ENCODE measurements around the gene LANCL2.

Gene LANCL2

DNA sequence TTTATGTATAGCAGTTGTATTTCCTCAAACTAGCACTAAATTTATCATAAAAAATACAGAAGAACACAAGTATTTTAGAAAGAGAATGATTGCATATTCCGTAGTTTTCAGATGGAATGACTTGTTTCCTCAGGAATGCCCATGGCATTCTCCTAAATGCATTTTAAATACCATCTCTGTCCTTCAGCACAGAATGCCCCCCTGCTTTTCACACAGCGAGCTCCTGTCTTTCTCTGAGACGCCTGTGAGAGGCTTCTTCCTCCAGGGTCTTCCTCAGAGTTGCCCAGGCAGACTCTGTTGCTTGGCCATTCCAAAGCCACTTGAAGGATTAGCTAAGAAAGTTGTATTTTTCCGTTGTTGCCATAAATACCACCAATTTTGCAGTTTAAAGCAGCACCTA is 10.1 kb downstream of the LANCL2 start:
- Histone ChIP-seq H3K4me3 (no peak overlapping the region), H3K27ac (no peak overlapping the region)
- no peak for DNase-seq (ENCODE audit: low spot score)
- TF ChIP-seq, protein P1, sequence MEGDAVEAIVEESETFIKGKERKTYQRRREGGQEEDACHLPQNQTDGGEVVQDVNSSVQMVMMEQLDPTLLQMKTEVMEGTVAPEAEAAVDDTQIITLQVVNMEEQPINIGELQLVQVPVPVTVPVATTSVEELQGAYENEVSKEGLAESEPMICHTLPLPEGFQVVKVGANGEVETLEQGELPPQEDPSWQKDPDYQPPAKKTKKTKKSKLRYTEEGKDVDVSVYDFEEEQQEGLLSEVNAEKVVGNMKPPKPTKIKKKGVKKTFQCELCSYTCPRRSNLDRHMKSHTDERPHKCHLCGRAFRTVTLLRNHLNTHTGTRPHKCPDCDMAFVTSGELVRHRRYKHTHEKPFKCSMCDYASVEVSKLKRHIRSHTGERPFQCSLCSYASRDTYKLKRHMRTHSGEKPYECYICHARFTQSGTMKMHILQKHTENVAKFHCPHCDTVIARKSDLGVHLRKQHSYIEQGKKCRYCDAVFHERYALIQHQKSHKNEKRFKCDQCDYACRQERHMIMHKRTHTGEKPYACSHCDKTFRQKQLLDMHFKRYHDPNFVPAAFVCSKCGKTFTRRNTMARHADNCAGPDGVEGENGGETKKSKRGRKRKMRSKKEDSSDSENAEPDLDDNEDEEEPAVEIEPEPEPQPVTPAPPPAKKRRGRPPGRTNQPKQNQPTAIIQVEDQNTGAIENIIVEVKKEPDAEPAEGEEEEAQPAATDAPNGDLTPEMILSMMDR (IDR thresholded peaks at IDR 0.05), result no peak

DNA sequence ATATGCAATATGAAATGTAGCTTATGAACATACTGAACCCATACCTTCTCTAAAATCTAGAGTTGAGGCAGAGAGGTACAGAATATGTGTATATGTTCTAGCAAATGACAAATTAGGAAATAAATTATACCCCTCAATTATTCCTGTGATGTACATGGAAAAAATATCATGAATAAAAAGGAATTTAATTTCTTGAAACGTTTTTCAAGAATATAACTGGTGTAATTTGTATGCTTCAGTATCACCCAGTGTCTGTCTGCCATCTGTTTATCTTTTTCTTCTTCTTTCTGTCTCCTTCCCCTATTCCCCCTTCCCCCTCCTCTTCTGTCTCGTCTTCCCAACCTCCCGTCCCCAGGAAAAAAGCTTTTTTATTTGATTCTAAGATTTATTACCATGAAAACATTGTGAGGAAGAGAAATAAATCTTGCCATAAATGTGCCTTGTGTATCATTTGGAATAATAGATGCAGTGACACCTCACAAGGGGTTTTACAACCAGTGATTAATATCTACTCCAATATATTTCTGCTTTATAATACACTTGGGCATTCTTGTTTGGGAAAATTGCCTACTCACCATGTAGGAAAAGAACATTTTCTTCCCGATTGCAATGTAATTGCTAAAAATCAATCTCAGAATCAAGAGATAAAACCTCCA is 12.2 kb downstream of the LANCL2 start:
- DNase-seq (ENCODE audit: low spot score), result no peak
- no peak overlapping the region for H3K4me3 ChIP-seq
- no peak overlapping the region for H3K27ac ChIP-seq
- TF ChIP-seq, protein P1 (IDR thresholded peaks at IDR 0.05), result no peak

DNA sequence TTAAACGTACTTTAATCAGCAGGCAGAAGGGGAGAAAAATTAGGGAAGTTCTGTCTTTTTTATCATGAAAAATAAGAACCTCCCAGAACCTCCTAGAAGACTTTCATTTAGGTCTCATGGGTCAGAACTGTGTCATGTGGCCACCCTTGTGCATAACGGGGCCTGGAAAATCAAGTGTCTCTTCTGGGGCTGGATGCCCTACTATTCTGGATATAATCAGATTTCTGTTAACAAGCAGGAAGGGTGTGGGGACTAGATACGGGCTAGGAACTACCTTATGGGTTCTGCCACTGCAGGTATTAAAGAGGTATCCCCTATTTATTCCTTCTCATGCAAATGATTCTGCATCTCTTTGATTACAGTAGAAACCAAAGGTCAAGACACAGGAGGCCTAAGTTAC is 14.1 kb downstream of the LANCL2 start:
- no peak overlapping the region for H3K4me3 ChIP-seq
- H3K27ac ChIP-seq, result no peak overlapping the region
- no peak for DNase-seq (ENCODE audit: low spot score)
- TF ChIP-seq, protein P1 (IDR thresholded peaks at IDR 0.05), result no peak

DNA sequence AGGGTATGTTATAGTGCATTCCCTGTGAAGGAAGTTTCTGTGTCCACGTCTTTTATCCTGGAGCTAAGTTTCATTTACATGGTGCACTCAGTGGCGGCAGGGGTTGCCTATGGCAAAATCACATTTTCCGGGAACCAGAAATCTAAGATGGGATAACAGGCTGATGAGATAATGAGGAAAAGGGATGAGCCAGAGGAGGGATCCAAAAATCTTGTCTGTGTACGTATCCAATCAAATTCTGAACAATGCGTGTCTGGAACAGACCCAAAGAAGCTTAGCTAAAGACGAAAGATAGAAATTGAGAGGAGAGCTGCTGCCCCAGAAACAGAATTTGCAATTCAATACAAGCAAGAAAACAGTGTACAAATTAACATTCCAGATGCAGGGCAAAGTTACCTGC is 16.1 kb downstream of the LANCL2 start:
- DNase-seq (ENCODE audit: low spot score), result no peak
- H3K4me3 ChIP-seq, result no peak overlapping the region
- no peak overlapping the region for H3K27ac ChIP-seq
- TF ChIP-seq, protein P1 (IDR thresholded peaks at IDR 0.05), result no peak

DNA sequence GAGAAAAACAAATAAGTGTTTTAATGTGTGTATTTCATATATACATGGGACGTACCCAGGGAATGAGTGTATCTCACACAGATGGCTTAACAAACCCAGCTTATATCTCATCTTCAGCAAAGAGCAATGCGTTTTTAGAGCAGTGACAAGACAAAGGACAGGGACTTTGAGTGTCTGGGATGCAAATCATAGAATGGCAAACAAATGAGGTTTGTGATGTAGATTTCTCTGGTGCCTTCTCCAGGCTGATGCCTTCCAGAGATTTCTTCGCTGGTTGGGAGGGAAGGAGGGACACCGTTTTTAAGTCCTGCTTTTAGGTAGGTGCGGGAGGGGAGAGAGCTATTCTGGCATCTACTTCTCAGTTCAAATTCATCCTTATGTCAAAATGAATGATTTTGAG is 16.6 kb downstream of the LANCL2 start:
- no peak overlapping the region for H3K4me3 ChIP-seq
- H3K27ac ChIP-seq, result no peak overlapping the region
- no peak for DNase-seq (ENCODE audit: low spot score)
- TF ChIP-seq, protein P1 (IDR thresholded peaks at IDR 0.05), result no peak

DNA sequence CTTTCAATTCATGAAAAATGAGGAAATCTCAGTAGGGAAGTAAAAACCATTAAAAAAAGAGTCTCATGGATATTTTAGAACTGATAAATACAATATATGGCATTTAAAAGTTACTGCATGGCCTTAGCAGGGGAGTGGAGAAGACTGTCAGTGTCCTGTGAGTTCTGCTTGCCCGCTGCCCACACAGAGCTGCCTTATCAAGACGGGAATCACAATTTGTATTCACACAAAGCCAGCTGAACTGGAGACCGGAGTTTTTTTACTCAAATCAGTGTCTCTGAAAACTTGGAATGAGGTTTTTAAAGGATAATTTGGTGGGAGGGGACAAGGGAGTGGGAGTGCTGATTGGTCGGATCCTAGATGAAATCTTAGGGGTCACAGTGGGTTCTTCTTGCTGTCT is 17.1 kb downstream of the LANCL2 start:
- no peak for DNase-seq (ENCODE audit: low spot score)

DNA sequence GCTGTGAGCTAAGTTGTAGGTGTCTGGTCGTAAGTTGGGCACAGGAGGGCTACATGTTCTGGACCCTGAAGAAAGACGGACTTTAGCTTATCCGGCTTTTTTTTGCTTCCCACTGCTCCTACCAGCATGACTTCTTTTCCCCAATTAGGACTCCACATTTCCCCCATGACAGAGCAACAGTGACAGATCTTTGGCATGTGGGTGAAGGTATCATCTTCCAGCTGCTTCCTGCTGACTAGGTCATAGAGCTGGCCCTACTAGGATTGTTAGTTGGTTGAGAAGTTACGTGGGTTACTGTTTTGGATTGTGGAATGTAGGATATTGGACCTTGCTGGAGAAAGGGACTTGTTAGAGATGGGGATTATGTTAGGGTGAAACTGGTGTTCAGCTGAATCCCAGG is 21.4 kb downstream of the LANCL2 start:
- H3K27ac ChIP-seq, result no peak overlapping the region
- DNase-seq (ENCODE audit: low spot score), result no peak
- H3K4me3 ChIP-seq, result no peak overlapping the region
- TF ChIP-seq, protein P1 (IDR thresholded peaks at IDR 0.05), result no peak

More for the DNA sequence above, 17.1 kb downstream of the LANCL2 start:
- TF ChIP-seq, protein P1 (IDR thresholded peaks at IDR 0.05), result no peak
- H3K27ac ChIP-seq, result no peak overlapping the region
- no peak overlapping the region for H3K4me3 ChIP-seq

Measured in coronary artery (tissue), 2 donors.